GM12801 (cell line): Measurements from ENCODE around the gene AGMO.

Experiments used
- TF ChIP-seq, protein P1 (sequence below): IDR thresholded peaks from one replicate; pipeline ENCODE4 v1.5.1; 2011; ENCODE audit warnings: control low read depth; ENCODE audit not compliant: insufficient read length; ENCODE audit errors: extremely low read depth

Gene AGMO

DNA sequence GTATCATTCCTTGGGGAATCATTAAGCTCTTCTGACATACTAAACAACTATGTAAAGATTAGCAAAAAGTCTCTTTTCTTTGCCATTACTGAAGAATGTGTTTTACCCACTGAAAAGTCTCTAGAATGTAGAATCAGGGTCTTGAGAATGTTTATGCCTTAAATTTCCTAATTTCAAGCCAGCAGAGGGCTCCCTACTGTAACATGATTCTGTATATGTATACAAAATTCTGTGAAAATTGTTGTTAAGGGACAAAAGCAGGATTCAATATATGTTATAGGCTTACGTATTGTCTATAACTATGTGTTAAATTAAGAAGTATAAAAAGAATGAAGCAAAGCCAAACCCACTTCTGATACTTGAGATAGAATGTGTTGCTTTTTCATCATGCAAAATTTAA is 362.3 kb downstream of the AGMO start:
- TF ChIP-seq, protein P1, sequence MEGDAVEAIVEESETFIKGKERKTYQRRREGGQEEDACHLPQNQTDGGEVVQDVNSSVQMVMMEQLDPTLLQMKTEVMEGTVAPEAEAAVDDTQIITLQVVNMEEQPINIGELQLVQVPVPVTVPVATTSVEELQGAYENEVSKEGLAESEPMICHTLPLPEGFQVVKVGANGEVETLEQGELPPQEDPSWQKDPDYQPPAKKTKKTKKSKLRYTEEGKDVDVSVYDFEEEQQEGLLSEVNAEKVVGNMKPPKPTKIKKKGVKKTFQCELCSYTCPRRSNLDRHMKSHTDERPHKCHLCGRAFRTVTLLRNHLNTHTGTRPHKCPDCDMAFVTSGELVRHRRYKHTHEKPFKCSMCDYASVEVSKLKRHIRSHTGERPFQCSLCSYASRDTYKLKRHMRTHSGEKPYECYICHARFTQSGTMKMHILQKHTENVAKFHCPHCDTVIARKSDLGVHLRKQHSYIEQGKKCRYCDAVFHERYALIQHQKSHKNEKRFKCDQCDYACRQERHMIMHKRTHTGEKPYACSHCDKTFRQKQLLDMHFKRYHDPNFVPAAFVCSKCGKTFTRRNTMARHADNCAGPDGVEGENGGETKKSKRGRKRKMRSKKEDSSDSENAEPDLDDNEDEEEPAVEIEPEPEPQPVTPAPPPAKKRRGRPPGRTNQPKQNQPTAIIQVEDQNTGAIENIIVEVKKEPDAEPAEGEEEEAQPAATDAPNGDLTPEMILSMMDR, result no peak

DNA sequence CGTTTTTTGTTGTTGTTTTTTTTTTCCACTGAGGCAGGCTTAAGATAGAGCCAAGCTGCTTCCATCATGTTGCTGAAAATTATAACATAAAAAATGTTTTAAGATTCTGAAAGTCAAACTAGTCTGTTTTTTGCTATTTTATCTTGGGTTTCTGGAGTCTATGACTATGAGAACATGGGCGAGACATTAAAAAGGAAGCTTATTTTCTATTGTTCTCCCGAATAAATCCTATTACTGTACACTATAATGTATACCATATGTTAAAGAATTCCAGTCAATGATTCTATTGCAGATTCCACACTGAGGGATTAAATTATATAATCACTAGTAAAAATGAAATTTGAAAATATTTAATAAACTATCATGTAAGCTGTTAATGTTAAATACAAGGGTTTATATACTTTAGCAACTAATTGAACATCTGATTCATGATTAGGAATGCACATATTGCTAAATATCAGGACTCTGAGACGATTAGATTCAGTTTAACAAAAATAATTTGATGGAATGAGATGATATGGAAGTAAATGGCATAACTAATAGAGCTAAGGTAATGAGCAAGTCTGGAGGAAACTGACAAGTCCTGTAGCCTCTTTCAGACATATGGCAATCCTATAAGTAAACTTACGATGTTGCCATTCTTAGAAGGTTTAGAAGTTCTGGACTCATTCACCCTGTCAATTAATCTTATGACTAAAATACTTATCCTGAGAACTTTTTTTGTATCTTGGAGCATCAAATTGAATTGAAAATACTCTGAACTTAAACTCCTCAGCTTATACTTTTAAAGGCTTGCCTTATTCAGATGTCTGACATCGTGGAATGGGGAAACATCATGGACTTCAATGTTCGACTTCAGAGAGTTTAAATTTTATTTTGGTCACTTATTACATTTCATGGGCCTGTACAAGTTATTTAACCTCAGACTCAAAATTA is 364.5 kb downstream of the AGMO start:
- TF ChIP-seq, protein P1, result no peak

DNA sequence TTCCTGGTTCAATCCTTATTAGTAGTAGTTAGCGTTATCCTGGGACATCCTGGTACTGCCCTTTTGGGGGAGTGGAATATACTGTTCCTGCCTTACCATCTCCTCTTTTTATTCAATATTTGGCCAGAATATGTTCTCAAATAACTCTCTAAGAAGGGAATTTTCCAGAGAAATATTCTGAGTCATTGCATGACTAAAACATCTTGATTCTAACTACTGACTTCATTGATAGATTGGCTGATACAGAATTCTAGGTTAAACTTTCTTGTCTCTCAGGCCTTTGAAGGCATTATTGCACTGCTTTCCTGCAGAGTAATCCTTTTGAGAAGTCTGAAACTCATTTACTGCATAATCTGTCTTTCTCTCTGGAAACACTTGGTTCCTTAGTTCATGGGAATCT is 383.8 kb downstream of the AGMO start:
- TF ChIP-seq, protein P1, result no peak

- TF ChIP-seq, protein P1, result no peak
Measured at GRCh38 chr7:15176089-15176488, 385.7 kb downstream of the AGMO start.

- TF ChIP-seq, protein P1, result no peak
Measured at GRCh38 chr7:15175152-15175551, 386.7 kb downstream of the AGMO start.

DNA sequence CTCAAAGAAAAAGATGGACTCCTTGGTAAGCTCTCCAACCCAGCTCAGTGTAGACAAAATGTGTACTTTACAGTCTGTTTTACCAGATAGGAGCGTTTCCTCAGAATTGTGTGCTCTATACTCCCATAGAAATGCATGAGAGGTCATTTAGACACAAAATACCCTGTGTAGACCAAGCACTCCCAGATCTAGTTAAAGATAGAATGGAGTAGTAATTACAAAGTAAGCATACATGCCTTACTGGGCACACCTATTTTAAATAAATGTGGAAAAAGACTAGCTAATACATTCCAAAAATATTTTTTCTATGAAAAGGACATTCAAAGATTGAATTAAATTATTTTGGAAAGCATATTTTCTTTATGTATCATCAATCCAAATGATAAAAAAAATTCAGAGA is 387.3 kb downstream of the AGMO start:
- TF ChIP-seq, protein P1, result no peak

GRCh38 chr7:15168489-15168888 is 393.3 kb downstream of the AGMO start:
- TF ChIP-seq, protein P1, result no peak
